HG03432 (cell line): ENCODE measurements around the gene MRAS.
"Not testable (repeated sequence)": the region's sequence is repeated elsewhere in the genome, so short reads cannot be mapped to it uniquely, and the experiment has no call there.

Experiments
- ATAC-seq: cut with Tn5 transposase; IDR thresholded peaks from one replicate; pipeline ENCODE4 v1.9.1; 2021; ENCODE audit warnings: mild to moderate bottlenecking, moderate library complexity; ENCODE audit not compliant: unreplicated experiment

MRAS gene

GRCh38 chr3:138442433-138442832 lies 94.1 kb downstream of the MRAS start:
- no peak for ATAC-seq

GRCh38 chr3:138443091-138443490 lies 94.7 kb downstream of the MRAS start:
- ATAC-seq = no peak

- no peak for ATAC-seq
These were observed 95.4 kb downstream of the MRAS start for GRCh38 chr3:138443521-138444503.

GRCh38 chr3:138445236-138445635 lies 96.9 kb downstream of the MRAS start:
- no peak for ATAC-seq

DNA sequence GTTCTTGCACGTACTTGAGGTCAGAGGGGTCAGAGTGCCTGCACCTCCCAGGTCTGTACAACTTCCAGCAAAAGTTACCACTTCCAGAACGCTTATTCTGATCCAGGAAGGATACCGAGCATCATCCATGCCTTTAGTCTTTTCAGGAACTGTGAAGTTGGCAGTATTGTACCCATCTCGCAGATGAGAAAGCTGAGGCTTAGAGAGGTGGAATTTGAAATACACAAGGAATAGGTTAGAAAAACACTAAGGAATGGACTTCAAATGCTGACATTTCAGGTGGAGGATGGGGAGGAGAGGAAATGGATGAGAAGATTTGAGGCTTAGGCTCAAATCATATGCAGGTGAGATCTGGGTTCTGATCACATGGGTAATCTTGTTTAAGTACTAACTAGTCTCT lies 97.3 kb downstream of the MRAS start:
- ATAC-seq = no peak

DNA sequence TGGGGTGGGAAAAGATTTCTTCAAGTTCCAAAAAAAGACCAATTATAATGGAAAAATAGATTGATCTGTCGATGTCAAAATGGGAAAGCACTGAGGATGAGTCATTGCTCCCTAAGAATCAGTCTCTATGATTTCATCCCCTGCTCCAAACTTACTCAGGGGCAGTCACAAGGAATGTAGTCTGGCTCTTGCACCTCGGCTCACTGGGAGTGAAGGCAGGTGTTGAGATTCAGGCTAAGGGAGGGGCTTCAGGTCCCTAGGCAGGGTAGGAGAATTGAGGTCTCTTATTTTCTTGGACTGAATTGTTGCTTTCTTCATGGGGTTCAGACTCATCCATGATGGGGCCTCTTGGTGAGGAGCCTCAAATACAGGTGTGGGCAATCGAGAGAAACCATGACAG lies 100.3 kb downstream of the MRAS start:
- ATAC-seq = no peak

DNA sequence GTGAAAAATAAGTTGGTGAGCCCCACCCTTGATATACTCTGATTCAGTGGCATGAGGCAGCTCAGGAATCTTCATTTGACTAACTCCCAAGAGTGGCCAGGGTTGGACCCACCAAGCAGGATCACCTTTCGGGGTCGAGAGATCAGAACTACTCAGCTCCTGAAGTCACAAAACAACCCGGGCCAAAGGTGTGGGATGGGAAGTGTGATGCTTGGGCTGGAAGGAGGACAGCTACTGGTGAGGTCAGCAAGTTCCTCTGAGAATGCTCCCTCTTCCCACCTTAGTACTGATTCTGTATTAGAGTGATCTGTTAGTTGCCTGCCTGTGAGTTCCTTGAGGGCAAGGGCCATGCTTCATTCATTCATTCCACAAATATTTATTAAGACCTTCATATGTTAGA lies 101.1 kb downstream of the MRAS start:
- ATAC-seq = no peak

- no peak for ATAC-seq
These were observed 101.8 kb downstream of the MRAS start for GRCh38 chr3:138450181-138450580.

- ATAC-seq = no peak
These were observed 102.5 kb downstream of the MRAS start for GRCh38 chr3:138450704-138451424.

DNA sequence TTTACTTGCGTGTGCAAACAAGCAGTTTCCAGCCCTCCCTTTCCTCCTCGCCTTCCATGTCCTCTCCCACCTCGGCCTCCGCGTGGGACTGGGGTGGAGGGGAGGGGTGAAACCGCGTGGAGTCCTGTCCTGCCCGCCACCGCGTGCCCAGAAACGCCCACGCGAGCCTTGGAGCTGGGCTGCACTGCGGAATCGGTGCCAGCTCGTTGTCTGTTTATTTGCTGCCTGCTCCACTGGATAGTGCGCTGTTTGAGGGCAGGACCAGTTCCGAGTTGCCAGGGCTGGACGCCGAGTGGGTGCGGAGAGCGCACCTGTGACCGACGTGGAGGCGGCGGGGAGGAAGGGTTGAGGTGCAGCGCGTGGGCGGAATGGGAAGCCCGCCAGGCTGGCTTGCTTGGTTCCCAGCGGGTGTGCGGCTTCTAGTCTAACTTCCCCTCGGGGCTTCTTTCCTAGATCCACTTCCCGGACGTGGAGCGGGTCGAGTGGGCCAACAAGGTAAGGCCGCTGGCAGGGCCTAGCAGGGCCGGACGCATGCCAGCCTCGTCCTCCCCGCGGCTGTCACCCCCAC lies 103.3 kb downstream of the MRAS start:
- no peak for ATAC-seq

GRCh38 chr3:138452436-138452835 lies 104.1 kb downstream of the MRAS start:
- no peak for ATAC-seq

GRCh38 chr3:138453940-138454339 lies 105.6 kb downstream of the MRAS start:
- not testable (repeated sequence) for ATAC-seq
